Measurements from ENCODE around the gene ABCA13.

The ABCA13 gene

DNA sequence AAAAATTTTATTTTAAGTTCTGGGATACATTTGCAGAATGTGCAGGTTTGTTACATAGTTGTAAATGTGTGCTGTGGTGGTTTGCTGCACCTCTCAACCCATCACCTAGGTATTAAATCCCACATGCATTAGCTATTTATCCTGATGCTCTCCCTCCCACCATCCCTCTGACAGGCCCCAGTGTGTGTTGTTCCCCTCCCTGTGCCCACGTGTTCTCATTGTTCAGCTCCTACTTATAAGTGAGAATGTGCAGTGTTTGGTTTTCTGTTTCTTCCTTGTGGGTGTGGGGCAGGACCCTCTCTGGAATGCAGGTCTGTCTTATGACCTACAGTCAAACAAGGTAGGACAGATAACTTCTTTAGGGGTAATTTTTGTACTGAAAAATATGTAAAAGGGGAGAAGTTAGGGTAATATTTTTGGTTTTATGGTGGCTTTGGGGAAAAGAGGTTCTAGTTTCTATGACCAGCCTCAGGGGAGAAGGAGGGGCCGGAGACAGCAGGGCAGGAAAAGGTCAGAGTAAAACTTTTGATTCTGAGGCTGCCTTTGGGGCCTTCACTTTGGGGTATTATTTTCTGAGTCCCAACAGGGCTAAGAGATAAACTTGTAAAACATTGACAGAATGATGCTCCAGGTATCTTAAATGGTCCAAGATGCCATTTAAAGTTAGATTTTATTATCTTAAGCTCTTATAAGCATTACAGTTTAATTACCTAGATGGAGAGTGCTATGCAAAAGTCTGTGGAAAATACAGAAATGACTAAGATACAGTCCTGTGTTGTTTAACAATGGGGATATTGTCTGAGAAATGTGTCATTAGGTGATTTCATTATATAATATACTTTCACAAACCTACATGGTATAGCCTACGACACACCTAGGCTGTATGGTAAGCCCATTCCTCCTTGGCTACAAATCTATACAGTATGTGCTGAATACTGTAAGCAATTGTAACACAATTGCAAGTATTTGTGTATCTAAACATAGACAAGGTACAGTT, 354.8 kb downstream of the ABCA13 start:
- no peak for DNase-seq

DNA sequence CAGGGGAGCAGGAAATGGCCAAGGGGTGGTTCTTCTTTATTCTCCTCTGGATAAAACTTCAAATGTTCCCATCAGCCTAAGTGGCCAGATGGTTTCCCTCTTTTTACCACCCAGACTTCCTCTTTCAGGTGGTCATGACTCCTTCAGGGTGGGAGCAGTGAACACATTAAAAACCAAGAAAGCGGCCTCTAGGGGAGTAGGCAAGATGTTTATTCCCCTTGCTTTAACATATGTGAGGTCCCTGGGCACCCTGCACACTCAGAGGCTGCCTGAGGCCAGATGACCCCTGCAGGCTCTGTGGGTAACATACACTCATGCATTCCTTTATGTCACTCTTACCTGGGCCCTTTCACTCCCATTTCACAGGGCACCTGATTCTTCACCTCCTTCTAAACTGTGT, 357.4 kb downstream of the ABCA13 start:
- no peak for DNase-seq

- DNase-seq, result no peak
Observed at GRCh38 chr7:48537561-48537960, 366.3 kb downstream of the ABCA13 start.

- no peak for DNase-seq
Observed at GRCh38 chr7:48540746-48541145, 369.5 kb downstream of the ABCA13 start.

DNA sequence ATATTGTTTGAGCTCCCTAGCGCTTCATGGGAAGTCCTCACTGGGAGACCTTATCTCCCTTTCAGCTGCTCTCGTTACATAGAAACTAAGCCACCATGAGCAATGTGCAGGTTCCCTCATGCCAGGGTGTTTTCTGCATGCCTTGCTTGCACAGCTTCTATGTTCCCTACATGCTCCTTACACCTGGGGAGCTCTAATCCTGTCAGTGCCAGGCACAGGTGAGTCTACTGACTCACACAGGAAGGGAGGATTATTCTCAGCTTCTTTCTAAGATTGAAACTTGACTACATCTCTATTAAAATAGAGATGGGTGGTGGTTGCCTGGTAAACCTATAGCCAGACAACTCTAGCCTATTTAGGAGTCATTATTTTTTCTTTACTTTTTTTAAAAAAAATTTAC, 377.4 kb downstream of the ABCA13 start:
- DNase-seq, result no peak

DNA sequence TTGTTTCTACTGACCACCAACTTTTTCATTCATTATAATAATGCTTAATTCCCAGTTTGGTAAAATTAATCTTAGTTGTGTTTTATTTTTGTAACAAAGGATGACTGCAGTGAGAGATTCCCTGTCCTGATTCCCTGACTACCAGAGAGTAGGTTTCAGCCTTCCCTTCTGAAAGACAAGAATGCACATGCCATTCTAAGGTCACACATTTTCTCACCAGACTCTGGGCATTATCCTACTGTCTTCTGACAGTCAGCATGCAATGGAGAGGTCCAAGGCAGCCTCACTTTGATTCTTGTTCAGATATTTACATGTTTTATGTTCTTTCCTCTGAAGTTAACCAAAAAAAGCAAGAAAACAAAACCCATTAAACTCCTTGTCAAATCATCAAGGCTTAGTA, 380.4 kb downstream of the ABCA13 start:
- DNase-seq, result no peak

DNA sequence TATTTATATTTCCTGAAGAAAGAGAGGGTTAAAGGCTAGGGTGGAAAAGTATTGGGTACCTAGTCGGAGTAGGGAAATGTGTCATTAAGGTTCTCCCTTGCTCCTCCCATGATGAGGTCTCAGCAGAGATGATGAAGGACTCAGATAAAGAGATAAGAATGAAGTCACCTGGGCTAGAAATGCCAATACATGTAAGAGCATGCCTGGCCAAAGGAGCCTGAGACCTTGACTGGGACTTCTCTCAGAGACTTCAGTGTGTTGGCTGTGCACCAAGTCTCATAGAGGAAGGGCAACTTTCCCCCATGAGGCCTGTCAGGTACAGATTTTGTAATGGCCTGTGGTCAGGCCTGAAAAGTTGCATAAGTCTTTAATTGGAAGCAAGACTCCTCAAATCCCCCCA, 392.1 kb downstream of the ABCA13 start:
- no peak for DNase-seq

GRCh38 chr7:48575516-48575915, 404.3 kb downstream of the ABCA13 start:
- DNase-seq, result no peak

GRCh38 chr7:48587475-48587874, 416.2 kb downstream of the ABCA13 start:
- no peak for DNase-seq

DNA sequence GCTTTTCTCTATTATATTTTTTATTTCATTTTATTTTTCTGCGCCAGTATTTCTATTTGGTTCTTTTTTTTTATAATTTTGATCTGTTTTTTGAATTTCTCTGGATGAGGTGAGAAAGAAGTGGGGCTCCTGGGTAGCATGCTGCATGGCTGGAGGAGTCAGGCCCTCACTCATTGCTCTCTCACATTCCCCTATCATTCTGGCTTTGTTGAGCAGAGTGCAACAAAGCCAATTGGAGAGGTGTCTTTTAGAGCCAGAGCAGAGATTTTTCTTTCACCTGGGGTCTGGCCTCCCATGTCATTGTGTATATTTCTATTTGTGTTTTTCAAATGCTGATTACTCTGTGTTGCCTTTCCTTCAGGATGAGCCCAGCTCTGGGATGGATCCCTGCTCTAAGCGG, 423.1 kb downstream of the ABCA13 start:
- DNase-seq, result no peak

DNA sequence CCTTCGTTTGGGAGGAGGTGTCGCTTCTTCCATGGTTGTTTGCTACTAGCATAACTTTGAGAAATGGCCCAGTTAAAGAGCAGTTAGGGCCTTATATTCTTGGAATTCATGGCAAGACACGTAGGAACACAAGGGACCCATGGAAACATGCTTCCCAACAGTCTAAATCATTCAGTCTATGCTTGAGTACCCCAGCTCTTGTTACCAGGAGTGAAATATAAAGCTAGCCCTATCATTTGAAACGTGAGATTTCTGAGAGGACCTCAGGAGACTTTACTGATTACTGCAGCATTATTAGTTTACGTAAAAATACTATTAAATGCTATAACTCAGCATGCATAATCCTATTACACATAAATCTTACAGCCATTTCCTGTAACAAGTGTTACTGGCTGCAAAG, 424.5 kb downstream of the ABCA13 start:
- no peak for DNase-seq

DNA sequence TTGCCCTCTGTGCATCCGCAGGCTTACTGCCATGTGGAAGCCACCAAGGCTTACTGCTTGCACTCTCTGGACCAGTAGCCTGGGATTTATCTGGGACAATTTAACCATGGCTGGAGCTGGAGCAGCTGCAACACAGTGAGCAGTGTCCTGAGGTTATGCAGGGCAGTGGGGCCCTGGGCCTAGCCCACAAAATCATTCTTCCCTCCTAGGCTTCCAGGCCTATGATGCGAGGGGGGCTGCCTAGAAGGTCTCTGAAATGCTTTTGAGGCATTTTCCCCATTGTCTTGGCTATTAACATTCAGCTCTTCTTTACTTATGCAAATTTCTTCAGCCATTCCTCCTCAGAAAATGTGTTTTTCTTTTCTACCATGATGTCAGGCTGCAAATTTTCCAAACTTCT, 439.4 kb downstream of the ABCA13 start:
- no peak for DNase-seq

DNA sequence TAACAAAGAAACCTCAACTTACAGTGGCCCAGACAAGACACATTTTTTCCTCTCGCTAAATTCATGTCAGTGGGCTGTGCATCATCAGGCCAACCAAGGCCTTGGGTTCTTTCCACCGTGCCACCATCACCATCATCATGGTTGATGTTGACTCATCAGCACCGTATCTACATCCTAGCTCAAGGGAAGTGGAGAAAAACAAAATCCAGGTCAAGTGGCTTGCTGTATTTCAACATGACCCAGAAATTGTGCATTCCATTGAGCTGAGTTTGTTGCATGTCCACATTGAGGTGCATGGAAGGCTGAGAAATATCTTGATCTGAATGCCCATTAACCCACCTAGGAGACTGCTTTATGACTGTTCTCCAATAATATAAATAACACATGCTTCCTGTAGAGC, 440.7 kb downstream of the ABCA13 start:
- no peak for DNase-seq

DNA sequence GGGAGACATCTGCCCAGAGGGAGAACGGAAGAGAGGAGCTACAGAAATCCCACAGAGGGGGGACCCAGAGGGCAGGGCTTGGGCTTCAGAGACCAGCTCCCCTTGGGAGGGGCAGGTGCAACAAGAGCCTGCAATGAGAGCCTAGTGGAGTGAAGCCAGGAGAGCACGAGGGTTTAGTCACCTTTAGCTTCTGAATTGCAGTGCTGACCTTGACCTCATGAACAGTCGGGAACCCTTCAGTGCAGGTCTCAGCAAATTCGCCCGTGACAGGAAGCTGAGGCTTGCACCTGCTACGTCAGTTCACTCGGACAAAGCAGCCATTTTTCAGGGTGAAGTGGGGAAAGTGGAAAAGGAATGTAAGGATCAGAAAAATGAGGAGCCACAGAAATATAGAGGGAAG, 446.2 kb downstream of the ABCA13 start:
- no peak for DNase-seq

GRCh38 chr7:48617993-48618392, 446.7 kb downstream of the ABCA13 start:
- no peak for DNase-seq

DNA sequence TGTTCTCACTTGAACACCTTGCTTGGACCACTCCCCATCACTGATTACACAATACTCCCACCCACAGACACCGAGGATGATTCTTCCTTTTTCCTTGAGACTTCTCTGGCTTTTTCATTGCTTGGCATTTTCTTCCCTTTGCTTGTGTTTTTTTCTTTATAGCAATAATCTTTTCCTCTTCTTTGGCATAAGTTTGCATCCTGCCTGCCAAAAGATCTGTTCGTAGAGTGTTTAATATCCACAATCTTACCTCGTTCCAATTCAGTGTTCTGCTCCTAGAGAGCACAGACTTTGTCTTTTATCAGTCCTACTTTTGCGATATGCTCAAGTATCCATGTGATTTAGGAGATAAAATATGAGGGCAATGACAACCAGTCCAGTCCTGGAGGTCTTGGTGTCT, 449.8 kb downstream of the ABCA13 start:
- no peak for DNase-seq

GRCh38 chr7:48627164-48627563, 455.9 kb downstream of the ABCA13 start:
- no peak for DNase-seq

DNA sequence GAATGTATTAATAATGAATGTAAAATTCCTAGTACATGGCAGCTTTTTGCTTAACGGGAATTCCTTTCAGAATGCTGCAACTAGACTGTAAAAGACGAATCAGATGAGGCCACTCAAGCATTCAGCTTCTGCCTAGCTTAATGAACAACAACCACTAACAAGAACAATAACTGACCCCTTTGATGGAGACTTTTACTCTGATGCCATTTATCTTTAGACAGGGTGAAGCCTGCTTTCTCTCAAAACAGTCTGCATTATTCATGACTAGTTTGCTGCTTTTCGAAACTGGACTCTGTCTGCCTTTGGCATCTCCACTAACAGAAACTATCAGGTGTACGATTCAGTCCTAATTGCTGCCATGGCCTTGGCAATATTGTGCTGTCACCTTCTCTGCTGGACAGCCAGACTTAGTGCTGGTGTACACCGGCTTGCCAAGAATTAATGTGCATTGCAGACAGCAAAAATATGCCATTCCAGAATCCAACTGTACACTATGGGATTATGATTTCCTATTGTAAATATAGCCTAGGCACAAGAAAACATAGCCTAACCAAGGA, 457.6 kb downstream of the ABCA13 start:
- no peak for DNase-seq

DNA sequence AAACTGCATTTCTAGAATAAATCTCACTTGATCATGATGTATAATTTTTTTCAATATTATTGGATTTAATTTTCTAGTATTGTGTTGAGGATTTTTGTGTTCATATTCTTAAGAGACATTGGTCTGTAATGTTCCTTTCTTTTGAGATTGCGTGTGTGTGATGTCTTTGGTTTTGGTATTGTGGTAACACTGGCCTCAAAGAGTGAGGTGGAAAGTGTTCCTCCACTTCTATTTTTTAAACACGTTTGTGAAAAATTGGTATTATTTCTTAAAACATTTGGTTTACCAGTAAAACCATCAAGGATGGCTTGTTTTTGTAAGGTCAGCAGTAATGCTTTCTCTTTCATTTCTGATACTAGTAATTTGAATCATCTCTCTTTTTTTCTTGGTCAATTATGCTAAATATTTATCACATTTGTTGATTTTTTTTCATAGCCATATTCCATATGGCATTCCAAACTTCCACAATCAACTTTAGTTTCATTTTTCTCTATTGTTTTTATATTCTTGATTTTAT, 462.9 kb downstream of the ABCA13 start:
- DNase-seq, result no peak

DNA sequence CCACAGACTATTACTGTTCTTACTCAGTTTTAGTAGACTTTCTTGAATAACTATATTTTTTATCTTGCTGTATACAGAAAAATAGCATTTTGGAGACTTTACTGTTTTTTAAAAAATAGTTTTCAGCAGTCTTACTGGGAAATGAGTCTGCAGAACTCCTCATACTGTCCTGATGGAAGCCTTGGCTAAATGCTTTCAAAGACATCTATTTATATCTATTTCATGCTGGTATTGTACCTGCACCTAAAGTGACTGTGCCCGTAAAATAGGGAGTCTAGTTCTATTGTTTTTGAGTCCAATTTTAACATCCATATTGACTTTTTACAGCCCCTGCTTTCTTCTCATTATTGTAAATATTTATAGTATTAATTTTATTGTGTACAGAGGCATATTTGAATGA, 464.5 kb downstream of the ABCA13 start:
- DNase-seq, result no peak

- DNase-seq, result no peak
Observed at GRCh38 chr7:48636391-48637015, 465.2 kb downstream of the ABCA13 start.

DNA sequence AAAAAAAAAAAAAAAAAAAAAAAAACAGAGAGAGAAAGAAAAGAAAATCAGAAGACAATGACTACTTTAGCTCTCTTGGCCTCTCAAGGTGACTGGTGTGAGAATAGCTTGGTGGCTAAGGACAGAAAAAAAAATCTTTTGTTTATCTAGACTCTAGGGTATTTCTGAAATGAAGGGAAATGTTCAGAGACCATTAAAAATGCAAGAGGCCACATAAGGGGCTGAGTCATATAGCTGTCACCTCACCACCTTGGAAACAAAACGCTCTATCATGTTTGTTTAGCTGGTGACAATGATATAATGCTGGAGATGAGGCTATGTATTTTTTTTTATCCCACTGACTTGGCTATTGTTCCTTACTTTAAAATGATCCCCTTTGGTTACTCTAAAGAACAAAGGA, 466.1 kb downstream of the ABCA13 start:
- no peak for DNase-seq

GRCh38 chr7:48638041-48638440, 466.8 kb downstream of the ABCA13 start:
- no peak for DNase-seq
